HTR-8/SVneo (cell line): ENCODE measurements around the gene ACTL8.
A peak's percentile ranks its signal among the peaks of the same experiment; 100 is the strongest.

Experiments used
- DNase-seq: peaks from one replicate; pipeline ENCODE4 v3.0.0; 2011; ENCODE audit warnings: low spot score, mixed read lengths; ENCODE audit not compliant: insufficient read length
- FAIRE-seq: peaks from 2 replicates; lab custom pipeline; 2011; peaks lifted over from hg19 to GRCh38; lab: Jason Lieb, UNC

Gene ACTL8

DNA sequence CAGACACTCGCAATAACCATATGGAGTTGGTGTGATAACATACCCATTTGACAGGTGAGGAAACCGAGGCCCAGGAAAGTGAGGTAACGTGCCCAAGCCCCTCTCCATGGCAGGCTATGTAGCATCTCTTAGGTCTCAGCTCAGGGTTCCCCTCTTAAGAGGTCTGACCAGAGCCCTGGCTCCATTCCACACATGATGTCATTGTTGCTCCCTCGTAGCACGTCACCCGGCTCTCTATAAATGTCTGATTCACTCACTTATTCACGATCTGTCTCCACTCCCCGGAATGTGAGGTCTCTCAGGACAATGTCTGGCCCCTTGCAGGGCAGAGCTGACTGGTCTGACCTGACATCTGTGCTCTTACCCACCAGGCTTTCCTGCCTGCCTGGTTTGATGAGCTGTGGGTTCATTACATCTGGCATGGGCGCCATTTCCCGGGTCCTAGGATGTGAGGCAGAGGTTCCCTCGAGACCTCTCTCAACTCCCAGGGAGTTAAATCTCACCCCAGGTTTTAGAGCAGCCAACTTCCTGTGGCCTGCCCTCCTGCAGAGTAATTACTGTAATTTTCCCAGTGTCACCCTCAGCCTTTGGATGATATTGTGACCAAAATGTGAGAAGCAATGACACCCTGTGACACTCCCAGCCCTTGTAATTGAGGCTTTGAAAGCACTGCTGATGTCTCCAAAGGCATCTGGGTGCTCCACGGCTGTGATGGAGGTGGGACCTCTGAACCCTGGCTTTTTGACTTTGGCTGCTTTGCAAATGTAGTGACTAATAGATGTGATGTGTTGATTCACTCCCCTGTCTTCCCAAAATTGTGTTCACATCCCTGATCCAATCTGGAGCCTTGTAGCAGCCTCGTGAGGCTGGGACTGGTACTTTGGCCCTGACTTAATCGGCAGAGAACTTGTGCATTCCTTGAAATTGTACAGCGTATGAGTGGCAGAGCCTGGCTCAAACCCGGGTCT, 10.6 kb downstream of the ACTL8 start:
- no peak for FAIRE-seq
- DNase-seq, result peak; percentile 64

DNA sequence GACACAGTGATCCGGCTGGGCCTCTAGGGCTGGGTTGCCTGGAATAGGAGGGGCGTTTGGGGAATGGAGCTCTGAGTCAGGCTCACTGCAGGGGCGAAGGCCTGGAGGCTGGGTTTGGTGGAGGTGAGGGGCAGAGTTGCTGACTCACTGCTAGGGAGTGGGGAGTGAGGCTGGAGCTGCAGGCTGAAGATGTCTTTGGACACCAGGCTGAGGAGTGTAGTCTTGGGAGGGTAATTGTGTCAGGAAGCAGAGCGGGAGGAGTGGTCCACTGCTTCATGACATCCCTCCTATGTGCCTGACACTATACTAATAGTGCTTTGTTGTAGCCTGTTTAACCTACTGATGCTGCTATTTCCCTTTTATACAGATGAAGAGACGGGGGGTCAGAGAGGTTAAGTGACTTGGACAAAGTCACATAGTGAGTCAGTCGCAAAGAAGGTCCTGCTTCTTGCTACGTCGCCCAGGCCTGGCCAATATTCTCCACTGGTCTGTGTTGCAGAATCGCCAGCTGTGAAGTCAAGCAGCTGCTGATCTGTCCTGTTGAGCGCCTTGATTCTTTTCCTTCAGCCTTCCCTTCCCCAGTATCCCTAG, 13.6 kb downstream of the ACTL8 start:
- DNase-seq, result peak; percentile 60
- peak; percentile 88 for FAIRE-seq

DNA sequence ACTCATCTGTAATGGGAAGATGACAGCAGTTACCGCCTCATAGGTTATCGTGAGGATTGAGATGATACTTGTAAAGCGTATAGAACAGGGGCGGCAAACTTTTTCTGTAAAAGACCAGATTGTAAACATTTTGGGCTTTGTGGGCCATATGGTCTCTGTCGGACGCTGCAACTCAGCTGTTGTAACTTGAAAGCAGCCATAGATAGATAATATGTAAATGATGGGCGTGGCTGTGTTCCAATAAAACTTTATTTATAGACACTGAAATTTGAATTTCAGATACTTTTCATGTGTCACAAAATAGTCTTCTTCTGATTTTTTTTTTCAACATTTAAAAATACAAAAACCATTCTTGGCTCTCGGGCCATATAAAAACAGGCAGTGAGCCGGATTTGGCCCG, 15.8 kb downstream of the ACTL8 start:
- DNase-seq (no peak), FAIRE-seq (no peak)

GRCh38 chr1:17772615-17773212, 17.6 kb downstream of the ACTL8 start:
- no peak for FAIRE-seq
- DNase-seq, result no peak

- DNase-seq, result no peak
- FAIRE-seq, result no peak
Observed at GRCh38 chr1:17773591-17774326, 18.6 kb downstream of the ACTL8 start.

- FAIRE-seq, result no peak
Observed at GRCh38 chr1:17774452-17774851, 19.3 kb downstream of the ACTL8 start.

DNA sequence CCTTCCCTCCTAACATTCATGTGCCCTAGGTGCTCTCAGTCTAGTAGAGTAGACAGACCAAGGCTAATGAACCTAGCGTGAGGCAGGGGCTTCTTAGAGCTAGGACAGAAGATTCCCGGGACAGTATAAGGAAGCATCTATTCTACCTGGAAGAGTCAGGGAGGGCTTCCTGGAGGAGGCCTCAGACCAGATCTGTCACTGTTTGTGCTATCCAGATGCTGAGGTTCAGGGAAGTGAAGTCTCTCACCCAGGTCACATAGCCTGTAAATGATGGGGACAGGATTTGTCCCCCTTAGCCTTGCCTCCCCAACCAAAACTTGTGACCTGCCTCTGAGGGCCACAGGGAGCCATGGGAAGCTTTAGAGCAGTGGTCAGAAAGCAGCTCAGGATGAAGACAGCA, 20.7 kb downstream of the ACTL8 start:
- no peak for DNase-seq
- FAIRE-seq, result no peak

More at GRCh38 chr1:17774452-17774851, 19.3 kb downstream of the ACTL8 start:
- no peak for DNase-seq

DNA sequence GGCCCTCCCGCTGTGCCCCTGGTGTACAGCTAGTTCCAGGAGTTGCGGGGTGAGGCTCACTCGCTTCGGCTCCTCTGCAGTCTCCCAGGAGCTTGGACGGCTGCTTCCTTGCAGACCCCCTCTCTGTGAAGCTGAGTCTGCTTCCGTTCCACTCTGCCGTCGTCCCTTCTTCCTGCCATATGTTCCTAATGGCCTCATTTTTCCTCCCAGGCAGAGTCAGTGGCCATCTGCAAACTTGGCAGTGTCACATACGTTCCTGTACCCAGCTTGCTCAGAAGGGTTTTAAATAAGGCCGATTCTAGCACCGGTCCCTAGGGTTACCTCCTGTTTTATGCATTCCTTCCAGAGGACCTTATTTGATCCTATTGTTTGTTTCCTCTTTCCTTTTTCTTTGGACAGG, 21.3 kb downstream of the ACTL8 start:
- FAIRE-seq (no peak), DNase-seq (no peak)

GRCh38 chr1:17777330-17777729, 22.2 kb downstream of the ACTL8 start:
- FAIRE-seq, result no peak
- no peak for DNase-seq

- DNase-seq (no peak), FAIRE-seq (no peak)
Observed at GRCh38 chr1:17777818-17778217, 22.7 kb downstream of the ACTL8 start.

GRCh38 chr1:17780916-17781315, 25.8 kb downstream of the ACTL8 start:
- FAIRE-seq (no peak), DNase-seq (no peak)

- no peak for DNase-seq
- FAIRE-seq, result no peak
Observed at GRCh38 chr1:17789926-17790325, 34.8 kb downstream of the ACTL8 start.

DNA sequence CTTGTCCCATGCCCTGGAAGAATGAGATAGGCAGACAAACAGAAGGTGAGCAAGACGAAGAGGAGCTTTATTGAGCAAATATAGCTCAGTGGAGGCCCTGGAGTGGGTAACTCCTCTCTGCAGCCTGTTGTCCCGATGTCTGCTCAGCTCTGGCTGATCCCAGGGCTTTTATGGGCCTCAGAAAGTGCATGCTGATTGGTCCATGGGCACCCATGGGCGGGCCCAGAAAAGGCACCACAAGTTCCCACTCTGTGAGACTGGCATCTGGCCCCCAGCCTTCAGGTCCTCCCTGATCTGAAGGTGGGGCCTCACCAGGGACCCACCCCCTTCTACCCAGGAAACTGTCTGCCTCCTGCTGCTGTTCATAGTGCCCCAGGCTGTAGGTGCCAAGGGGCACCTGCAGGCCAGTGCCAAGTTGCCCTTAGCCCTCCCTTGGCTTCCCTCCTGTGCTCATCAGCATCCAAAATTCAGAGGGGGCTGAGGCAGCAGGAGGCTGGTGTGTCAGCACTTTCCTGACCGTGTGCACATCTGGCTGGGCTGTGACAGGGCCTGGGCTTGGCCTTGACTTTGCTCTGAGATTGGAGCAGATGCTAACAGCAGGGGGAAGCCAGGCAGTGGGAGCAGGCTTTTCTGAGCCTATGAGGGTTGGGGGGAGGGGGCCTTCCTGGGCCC, 35.4 kb downstream of the ACTL8 start:
- FAIRE-seq, result no peak
- no peak for DNase-seq

- no peak for FAIRE-seq
Observed at GRCh38 chr1:17791055-17791390, 35.9 kb downstream of the ACTL8 start.

GRCh38 chr1:17791480-17791879, 36.3 kb downstream of the ACTL8 start:
- no peak for FAIRE-seq

More at GRCh38 chr1:17791055-17791390, 35.9 kb downstream of the ACTL8 start:
- DNase-seq, result no peak

DNA sequence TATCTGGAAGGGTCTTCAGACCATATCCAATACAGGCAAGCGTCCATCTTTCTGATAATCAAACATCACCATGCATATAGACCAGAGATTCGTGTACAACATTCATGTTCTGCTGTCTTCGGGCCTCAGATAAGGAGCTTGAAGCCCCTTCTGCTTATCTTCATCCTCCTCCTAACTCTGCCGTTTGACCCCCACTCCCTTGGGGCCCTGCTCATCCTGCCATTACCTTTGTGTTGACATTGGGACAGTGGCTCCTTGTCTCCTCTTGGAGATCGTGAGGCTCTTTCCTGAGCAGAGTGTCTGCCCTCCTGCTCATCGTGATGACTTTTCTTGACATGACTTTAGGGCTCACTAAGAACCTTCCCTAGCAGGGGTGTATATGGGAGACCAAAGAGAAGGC, 37.3 kb downstream of the ACTL8 start:
- FAIRE-seq (no peak), DNase-seq (no peak)

More at GRCh38 chr1:17791480-17791879, 36.3 kb downstream of the ACTL8 start:
- no peak for DNase-seq

GRCh38 chr1:17795081-17795809, 40.1 kb downstream of the ACTL8 start:
- FAIRE-seq (no peak), DNase-seq (no peak)

DNA sequence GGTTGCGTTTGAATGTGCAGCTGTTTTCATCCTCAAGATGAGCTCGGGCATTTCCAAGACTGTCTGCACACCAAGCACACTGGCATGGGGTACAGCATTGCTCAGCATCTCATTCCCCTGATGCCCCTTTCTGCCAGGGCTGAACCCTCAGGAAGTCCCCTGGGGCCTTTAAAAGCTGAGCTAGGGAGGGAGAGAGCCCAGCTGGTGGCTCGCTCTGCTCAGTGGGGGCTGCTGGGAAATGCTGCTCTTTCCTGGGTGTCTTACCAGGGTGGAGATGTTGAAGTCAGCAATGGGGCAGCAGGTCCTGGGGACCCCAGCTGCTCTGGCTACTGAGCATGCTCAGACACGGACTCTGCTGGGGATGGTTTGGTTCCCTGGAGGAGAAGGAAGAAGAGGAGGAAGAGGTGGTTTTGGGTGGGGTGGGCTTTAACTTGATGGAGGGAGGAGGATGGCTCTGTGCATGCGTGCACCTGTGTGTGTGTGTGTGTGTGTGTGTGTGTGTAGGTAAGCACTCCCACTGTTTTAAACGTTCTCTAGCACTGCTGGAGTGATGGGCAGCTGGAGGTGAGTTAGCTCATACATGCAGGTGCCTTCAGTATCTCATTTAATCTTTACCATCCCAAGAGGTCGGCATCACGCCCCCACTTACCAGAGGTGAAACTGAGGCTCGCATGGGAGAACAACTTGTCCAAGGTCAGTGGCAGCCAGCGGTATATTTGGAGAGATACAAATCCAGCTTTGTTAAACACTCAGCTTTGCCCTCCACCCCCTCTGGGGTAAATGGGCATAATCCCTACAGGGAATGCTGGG, 40.9 kb downstream of the ACTL8 start:
- no peak for FAIRE-seq
- no peak for DNase-seq

- no peak for FAIRE-seq
Observed at GRCh38 chr1:17797478-17797877, 42.3 kb downstream of the ACTL8 start.

More at GRCh38 chr1:17797478-17797877, 42.3 kb downstream of the ACTL8 start:
- no peak for DNase-seq
